ENCODE measurements around the gene ERCC1.

Gene ERCC1

GRCh38 chr19:45468803-45469131 lies 45.0 kb upstream of the ERCC1 start:
- Histone ChIP-seq H3K9ac (ENCODE audit: low read length in 5 of 5) (peak overlapping the region; percentile 81 to 99 (median 94)), H3K36me3 (ENCODE audit: control insufficient read depth in 5 of 5, insufficient read depth in 5 of 5, low read length in 5 of 5) (peaks cover 0 to 41% (median 36%) of the 10 kb centered on the region in 5 donors), H3K4me3 (ENCODE audit: low read depth in 1 of 5, low read length in 5 of 5) (peak overlapping the region; percentile 99 to 100 (median 99)), H3K27me3 (ENCODE audit: control insufficient read depth in 5 of 5, insufficient read depth in 4 of 5, low read length in 5 of 5) (peaks cover 0 to 9% (median 2%) of the 10 kb centered on the region in 5 donors), H3K9me3 (ENCODE audit: control insufficient read depth in 5 of 5, low read length in 5 of 5) (no peaks in the 10 kb centered on the region), H3K27ac (ENCODE audit: low read depth, low read length) (peak overlapping the region; percentile 83), H3K4me1 (ENCODE audit: control insufficient read depth in 5 of 5, insufficient read depth in 5 of 5, low read length in 5 of 5) (peaks cover 6 to 48% (median 23%) of the 10 kb centered on the region in 5 donors)

- peaks cover 0 to 9% (median 0%) of the 10 kb centered on the region in 5 donors for H3K27me3 ChIP-seq (ENCODE audit: control insufficient read depth in 5 of 5, insufficient read depth in 4 of 5, low read length in 5 of 5)
- H3K27ac ChIP-seq (ENCODE audit: low read depth, low read length), result peak overlapping the region; percentile 83
- peak overlapping the region; percentile 99 to 100 (median 99) for H3K4me3 ChIP-seq (ENCODE audit: low read depth in 1 of 5, low read length in 5 of 5)
- peak overlapping the region; percentile 81 to 99 (median 94) for H3K9ac ChIP-seq (ENCODE audit: low read length in 5 of 5)
- H3K4me1 ChIP-seq (ENCODE audit: control insufficient read depth in 5 of 5, insufficient read depth in 5 of 5, low read length in 5 of 5), result peaks cover 6 to 48% (median 23%) of the 10 kb centered on the region in 5 donors
- H3K36me3 ChIP-seq (ENCODE audit: control insufficient read depth in 5 of 5, insufficient read depth in 5 of 5, low read length in 5 of 5), result peaks cover 0 to 39% (median 36%) of the 10 kb centered on the region in 5 donors
- no peaks in the 10 kb centered on the region for H3K9me3 ChIP-seq (ENCODE audit: control insufficient read depth in 5 of 5, low read length in 5 of 5)
Observed at GRCh38 chr19:45468159-45468651, 44.5 kb upstream of the ERCC1 start.

DNA sequence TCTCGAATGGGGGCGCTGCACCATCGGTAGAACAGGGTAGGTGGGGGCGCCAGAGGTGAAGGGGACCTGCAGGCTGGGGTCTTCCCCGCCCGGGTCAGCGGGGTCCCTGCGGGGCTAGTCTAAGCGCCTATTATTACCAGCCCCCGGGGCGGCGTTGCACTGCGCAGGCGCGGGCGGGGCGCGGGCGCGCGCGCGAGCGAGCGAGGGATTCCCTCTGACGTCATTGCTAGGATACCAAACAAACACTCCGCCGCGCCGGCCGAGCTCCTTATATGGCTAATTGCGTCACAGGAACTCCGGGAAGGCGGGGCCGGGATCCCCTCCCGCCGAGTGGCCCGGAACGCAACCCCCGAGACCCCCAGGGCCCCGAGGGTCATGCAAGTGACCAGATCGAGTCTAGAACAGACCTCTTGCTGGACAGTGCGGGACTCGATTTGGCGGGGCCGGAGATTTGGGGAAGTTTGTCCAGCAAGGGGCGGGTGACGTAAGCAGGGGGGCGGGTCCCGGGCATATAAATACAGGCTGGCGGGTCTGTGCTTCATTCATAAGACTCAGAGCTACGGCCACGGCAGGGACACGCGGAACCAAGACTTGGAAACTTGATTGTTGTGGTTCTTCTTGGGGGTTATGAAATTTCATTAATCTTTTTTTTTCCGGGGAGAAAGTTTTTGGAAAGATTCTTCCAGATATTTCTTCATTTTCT lies 43.9 kb upstream of the ERCC1 start, which contains the start of gene FOSB:
FOSB (plus strand) TSS at position 541 of the 703 bp plus-strand sequence. CDS start 591 bp downstream, outside the sequence.
- peaks cover 0 to 9% (median 0%) of the 10 kb centered on the region in 5 donors for H3K27me3 ChIP-seq (ENCODE audit: control insufficient read depth in 5 of 5, insufficient read depth in 4 of 5, low read length in 5 of 5)
- H3K9me3 ChIP-seq (ENCODE audit: control insufficient read depth in 5 of 5, low read length in 5 of 5), result no peaks in the 10 kb centered on the region
- peaks cover 0 to 34% (median 31%) of the 10 kb centered on the region in 5 donors for H3K36me3 ChIP-seq (ENCODE audit: control insufficient read depth in 5 of 5, insufficient read depth in 5 of 5, low read length in 5 of 5)
- H3K27ac ChIP-seq (ENCODE audit: low read depth, low read length), result peak within 1 kb of the TSS; percentile 83
- H3K4me1 ChIP-seq (ENCODE audit: control insufficient read depth in 5 of 5, insufficient read depth in 5 of 5, low read length in 5 of 5), result peaks cover 6 to 47% (median 23%) of the 10 kb centered on the region in 5 donors
- peak within 1 kb of the TSS; percentile 81 to 99 (median 94) for H3K9ac ChIP-seq (ENCODE audit: low read length in 5 of 5)
- H3K4me3 ChIP-seq (ENCODE audit: low read depth in 1 of 5, low read length in 5 of 5), result peak within 1 kb of the TSS; percentile 99 to 100 (median 99)

- Histone ChIP-seq H3K4me3 (ENCODE audit: low read depth in 1 of 5, low read length in 5 of 5) (peak overlapping the region; percentile 61 to 100 (median 99)), H3K27me3 (ENCODE audit: control insufficient read depth in 5 of 5, insufficient read depth in 4 of 5, low read length in 5 of 5) (peaks cover 0 to 7% (median 0%) of the 10 kb centered on the region in 5 donors), H3K9me3 (ENCODE audit: control insufficient read depth in 5 of 5, low read length in 5 of 5) (no peaks in the 10 kb centered on the region), H3K4me1 (ENCODE audit: control insufficient read depth in 5 of 5, insufficient read depth in 5 of 5, low read length in 5 of 5) (peaks cover 6 to 41% (median 23%) of the 10 kb centered on the region in 5 donors), H3K36me3 (ENCODE audit: control insufficient read depth in 5 of 5, insufficient read depth in 5 of 5, low read length in 5 of 5) (peaks cover 0 to 29% (median 28%) of the 10 kb centered on the region in 5 donors), H3K9ac (ENCODE audit: low read length in 5 of 5) (peak overlapping the region in 4 of 5 donors; percentile 26 to 99 (median 96)), H3K27ac (ENCODE audit: low read depth, low read length) (peak overlapping the region; percentile 83)
Observed at GRCh38 chr19:45467115-45467455, 43.4 kb upstream of the ERCC1 start.

DNA sequence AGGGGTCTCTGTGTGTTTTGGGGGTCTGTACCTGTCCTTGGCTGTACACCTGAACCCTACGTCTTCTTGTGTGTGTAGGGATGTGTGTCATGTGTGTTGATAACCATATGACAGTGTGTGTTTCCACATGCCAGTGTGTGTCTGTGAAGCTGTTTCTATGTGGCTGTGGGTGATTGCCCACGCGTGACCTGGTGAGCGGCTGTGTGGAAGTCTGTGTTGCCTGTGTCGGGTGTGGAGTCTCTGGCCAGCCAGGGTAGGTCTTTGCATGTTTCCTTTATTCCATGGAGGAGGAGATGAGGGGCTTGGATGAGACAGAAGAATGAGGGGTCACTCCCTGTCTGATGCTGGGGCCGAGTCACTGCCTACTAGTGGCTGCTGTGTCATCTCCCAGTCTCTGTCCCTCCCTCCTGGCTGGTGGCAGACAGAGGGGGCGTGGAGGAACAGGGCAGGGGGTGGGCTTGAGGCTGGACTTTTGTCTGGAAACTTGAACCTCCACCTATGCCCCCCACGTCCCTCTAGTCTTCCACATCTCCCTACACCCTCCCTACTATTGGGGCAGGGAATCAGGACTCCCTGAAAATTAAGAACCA lies 41.2 kb upstream of the ERCC1 start:
- Histone ChIP-seq H3K9ac (ENCODE audit: low read length in 5 of 5) (no peak overlapping the region), H3K9me3 (ENCODE audit: control insufficient read depth in 5 of 5, low read length in 5 of 5) (no peaks in the 10 kb centered on the region), H3K27me3 (ENCODE audit: control insufficient read depth in 5 of 5, insufficient read depth in 4 of 5, low read length in 5 of 5) (peaks cover 0 to 3% (median 0%) of the 10 kb centered on the region in 5 donors), H3K4me1 (ENCODE audit: control insufficient read depth in 5 of 5, insufficient read depth in 5 of 5, low read length in 5 of 5) (peaks cover 2 to 22% (median 12%) of the 10 kb centered on the region in 5 donors), H3K36me3 (ENCODE audit: control insufficient read depth in 5 of 5, insufficient read depth in 5 of 5, low read length in 5 of 5) (peaks cover 0 to 7% (median 6%) of the 10 kb centered on the region in 5 donors), H3K27ac (ENCODE audit: low read depth, low read length) (no peak overlapping the region), H3K4me3 (ENCODE audit: low read depth in 1 of 5, low read length in 5 of 5) (no peak overlapping the region)

GRCh38 chr19:45464274-45464673 lies 40.6 kb upstream of the ERCC1 start:
- H3K36me3 ChIP-seq (ENCODE audit: control insufficient read depth in 5 of 5, insufficient read depth in 5 of 5, low read length in 5 of 5), result peaks cover 0 to under 1% (median 0%) of the 10 kb centered on the region in 5 donors
- no peak overlapping the region for H3K27ac ChIP-seq (ENCODE audit: low read depth, low read length)
- no peaks in the 10 kb centered on the region for H3K9me3 ChIP-seq (ENCODE audit: control insufficient read depth in 5 of 5, low read length in 5 of 5)
- peaks cover 0 to 15% (median 8%) of the 10 kb centered on the region in 5 donors for H3K4me1 ChIP-seq (ENCODE audit: control insufficient read depth in 5 of 5, insufficient read depth in 5 of 5, low read length in 5 of 5)
- no peak overlapping the region for H3K4me3 ChIP-seq (ENCODE audit: low read depth in 1 of 5, low read length in 5 of 5)
- H3K27me3 ChIP-seq (ENCODE audit: control insufficient read depth in 5 of 5, insufficient read depth in 4 of 5, low read length in 5 of 5), result peaks cover 0 to 3% (median 0%) of the 10 kb centered on the region in 5 donors
- no peak overlapping the region for H3K9ac ChIP-seq (ENCODE audit: low read length in 5 of 5)

GRCh38 chr19:45463241-45463640 lies 39.5 kb upstream of the ERCC1 start:
- no peak overlapping the region for H3K4me3 ChIP-seq (ENCODE audit: low read depth in 1 of 5, low read length in 5 of 5)
- no peaks in the 10 kb centered on the region for H3K9me3 ChIP-seq (ENCODE audit: control insufficient read depth in 5 of 5, low read length in 5 of 5)
- no peak overlapping the region for H3K9ac ChIP-seq (ENCODE audit: low read length in 5 of 5)
- H3K36me3 ChIP-seq (ENCODE audit: control insufficient read depth in 5 of 5, insufficient read depth in 5 of 5, low read length in 5 of 5), result no peaks in the 10 kb centered on the region
- no peak overlapping the region for H3K27ac ChIP-seq (ENCODE audit: low read depth, low read length)
- peaks cover 0 to 3% (median 0%) of the 10 kb centered on the region in 5 donors for H3K27me3 ChIP-seq (ENCODE audit: control insufficient read depth in 5 of 5, insufficient read depth in 4 of 5, low read length in 5 of 5)
- H3K4me1 ChIP-seq (ENCODE audit: control insufficient read depth in 5 of 5, insufficient read depth in 5 of 5, low read length in 5 of 5), result peaks cover 0 to 9% (median 7%) of the 10 kb centered on the region in 5 donors

DNA sequence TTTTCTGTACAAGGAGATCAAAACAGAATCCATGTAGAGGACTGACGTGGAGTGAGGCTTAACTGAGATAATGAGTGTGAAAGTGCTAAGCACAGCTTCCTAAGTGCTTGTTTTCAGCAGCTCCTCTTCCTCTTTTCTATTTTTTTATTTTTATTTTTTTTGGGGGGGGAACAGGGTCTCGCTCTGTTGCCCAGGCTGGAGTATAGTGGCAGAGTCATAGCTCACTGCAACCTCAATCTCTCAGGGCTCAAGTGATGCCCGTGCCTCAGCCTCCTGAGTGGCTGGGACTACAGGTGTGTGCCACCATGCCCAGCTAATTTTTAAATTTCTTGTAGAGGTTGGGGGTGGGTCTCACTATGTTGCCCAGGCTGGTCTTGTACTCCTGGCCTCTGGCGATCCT lies 38.5 kb upstream of the ERCC1 start:
- Histone ChIP-seq H3K27me3 (ENCODE audit: control insufficient read depth in 5 of 5, insufficient read depth in 4 of 5, low read length in 5 of 5) (peaks cover 0 to 3% (median 0%) of the 10 kb centered on the region in 5 donors), H3K27ac (ENCODE audit: low read depth, low read length) (no peak overlapping the region), H3K9me3 (ENCODE audit: control insufficient read depth in 5 of 5, low read length in 5 of 5) (no peaks in the 10 kb centered on the region), H3K9ac (ENCODE audit: low read length in 5 of 5) (no peak overlapping the region), H3K4me3 (ENCODE audit: low read depth in 1 of 5, low read length in 5 of 5) (no peak overlapping the region), H3K36me3 (ENCODE audit: control insufficient read depth in 5 of 5, insufficient read depth in 5 of 5, low read length in 5 of 5) (no peaks in the 10 kb centered on the region), H3K4me1 (ENCODE audit: control insufficient read depth in 5 of 5, insufficient read depth in 5 of 5, low read length in 5 of 5) (peaks cover 0 to 4% (median 3%) of the 10 kb centered on the region in 5 donors)

DNA sequence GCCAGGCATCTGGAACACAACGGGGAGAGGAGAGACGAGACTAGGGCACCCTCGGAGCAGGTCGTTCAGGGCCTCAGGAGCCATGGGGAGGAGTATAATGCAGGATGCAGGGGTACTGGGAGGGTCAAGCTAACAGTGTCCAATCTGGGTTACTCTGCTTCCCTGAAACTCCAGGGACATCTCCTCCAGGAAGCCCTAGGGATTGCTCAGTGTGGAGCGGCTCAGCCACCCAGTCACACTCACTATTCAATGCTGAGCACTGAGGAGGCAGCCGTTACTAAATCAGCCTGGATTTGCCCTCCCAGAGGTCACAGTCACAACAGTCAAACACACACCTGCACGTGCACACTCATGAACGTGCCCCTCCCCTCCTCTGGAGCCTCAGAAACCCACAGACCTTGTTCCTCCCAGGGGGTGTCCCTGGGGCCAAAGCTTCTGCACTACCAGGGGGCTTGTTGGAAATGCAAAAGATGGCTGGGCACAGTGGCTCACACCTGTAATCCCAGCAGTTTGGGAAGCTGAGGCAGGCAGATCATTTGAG lies 37.2 kb upstream of the ERCC1 start:
- Histone ChIP-seq H3K9me3 (ENCODE audit: control insufficient read depth in 5 of 5, low read length in 5 of 5) (no peaks in the 10 kb centered on the region), H3K27ac (ENCODE audit: low read depth, low read length) (no peak overlapping the region), H3K4me1 (ENCODE audit: control insufficient read depth in 5 of 5, insufficient read depth in 5 of 5, low read length in 5 of 5) (peaks cover 0 to 7% (median 6%) of the 10 kb centered on the region in 5 donors), H3K4me3 (ENCODE audit: low read depth in 1 of 5, low read length in 5 of 5) (no peak overlapping the region), H3K36me3 (ENCODE audit: control insufficient read depth in 5 of 5, insufficient read depth in 5 of 5, low read length in 5 of 5) (no peaks in the 10 kb centered on the region), H3K27me3 (ENCODE audit: control insufficient read depth in 5 of 5, insufficient read depth in 4 of 5, low read length in 5 of 5) (peaks cover 0 to 3% (median 0%) of the 10 kb centered on the region in 5 donors), H3K9ac (ENCODE audit: low read length in 5 of 5) (no peak overlapping the region)

All from subcutaneous abdominal adipose tissue (tissue), 5 donors.